Fibroblast of villous mesenchyme (primary cell): ENCODE data around the gene SLC35F6. TPM values are rescaled to one million over a fixed set of nuclear protein-coding genes. Genes with fewer than 3 reads are reported as not detected.
A peak's percentile ranks its signal among the peaks of the same experiment; 100 is the strongest.

Experiments
- DNase-seq: peaks from one replicate; pipeline ENCODE4 v3.0.0-alpha.2; 2010; ENCODE audit warnings: low read depth
- H3K4me3 ChIP-seq: 2 replicates; pipeline ENCODE4 v1.5.1; 2011; ENCODE audit warnings: low read depth, mild to moderate bottlenecking, low read length
- total RNA-seq: library from RNA; depleted of rRNA; stranded (reverse); fragments of >200 nt; gene quantifications from 2 replicates; pipeline ENCODE4 v1.2.3, GENCODE V29; 2012
- TF ChIP-seq, protein P1 (sequence below): IDR thresholded peaks from 2 replicates; pipeline ENCODE4 v1.5.1; 2012; ENCODE audit warnings: low read depth, mild to moderate bottlenecking, low read length; ENCODE audit not compliant: insufficient read depth

The SLC35F6 gene
- total RNA-seq, 1 donor = 87.2 TPM

GRCh38 chr2:26801796-26802195, 37.7 kb downstream of the SLC35F6 start:
- no peak overlapping the region for H3K4me3 ChIP-seq
- TF ChIP-seq, protein P1, sequence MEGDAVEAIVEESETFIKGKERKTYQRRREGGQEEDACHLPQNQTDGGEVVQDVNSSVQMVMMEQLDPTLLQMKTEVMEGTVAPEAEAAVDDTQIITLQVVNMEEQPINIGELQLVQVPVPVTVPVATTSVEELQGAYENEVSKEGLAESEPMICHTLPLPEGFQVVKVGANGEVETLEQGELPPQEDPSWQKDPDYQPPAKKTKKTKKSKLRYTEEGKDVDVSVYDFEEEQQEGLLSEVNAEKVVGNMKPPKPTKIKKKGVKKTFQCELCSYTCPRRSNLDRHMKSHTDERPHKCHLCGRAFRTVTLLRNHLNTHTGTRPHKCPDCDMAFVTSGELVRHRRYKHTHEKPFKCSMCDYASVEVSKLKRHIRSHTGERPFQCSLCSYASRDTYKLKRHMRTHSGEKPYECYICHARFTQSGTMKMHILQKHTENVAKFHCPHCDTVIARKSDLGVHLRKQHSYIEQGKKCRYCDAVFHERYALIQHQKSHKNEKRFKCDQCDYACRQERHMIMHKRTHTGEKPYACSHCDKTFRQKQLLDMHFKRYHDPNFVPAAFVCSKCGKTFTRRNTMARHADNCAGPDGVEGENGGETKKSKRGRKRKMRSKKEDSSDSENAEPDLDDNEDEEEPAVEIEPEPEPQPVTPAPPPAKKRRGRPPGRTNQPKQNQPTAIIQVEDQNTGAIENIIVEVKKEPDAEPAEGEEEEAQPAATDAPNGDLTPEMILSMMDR = no peak
- DNase-seq = no peak

GRCh38 chr2:26805241-26805676, 41.2 kb downstream of the SLC35F6 start:
- no peak overlapping the region for H3K4me3 ChIP-seq
- TF ChIP-seq, protein P1 = no peak
- peak; percentile 77 for DNase-seq

DNA sequence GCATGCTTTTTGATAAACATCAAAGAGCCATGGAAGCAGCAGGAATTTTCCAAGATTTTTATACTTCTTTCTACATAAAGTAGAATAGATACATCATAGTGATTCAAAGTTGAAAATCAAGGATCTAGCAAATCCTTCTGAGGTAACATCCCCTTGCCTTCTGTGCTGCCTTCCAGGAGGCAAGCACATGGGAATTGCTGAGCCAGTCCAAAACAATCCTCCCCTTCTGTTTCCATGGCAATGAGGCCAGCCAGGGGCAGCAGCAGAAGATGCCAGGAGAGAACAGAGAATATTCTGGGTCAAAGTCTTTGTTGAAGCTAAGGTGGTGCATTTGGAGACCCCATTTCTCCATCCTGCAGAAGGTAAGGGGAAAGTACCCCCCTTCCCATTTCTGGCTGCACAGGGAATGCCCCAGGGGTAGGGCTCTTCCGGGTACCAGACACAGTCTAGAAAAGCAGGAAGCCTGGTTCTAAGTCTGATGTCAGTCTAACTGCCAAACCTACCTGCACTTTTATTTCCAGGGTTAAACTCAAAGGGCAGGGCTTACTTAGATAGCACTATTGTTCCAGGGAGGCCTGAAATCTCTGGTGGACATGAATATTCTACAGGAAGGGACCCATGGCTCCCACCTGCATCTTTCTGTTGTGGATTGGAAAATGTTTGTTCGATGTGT, 43.8 kb downstream of the SLC35F6 start:
- peak; percentile 34 for DNase-seq
- TF ChIP-seq, protein P1 = no peak
- no peak overlapping the region for H3K4me3 ChIP-seq

GRCh38 chr2:26809211-26809610, 45.1 kb downstream of the SLC35F6 start:
- no peak for DNase-seq
- H3K4me3 ChIP-seq = no peak overlapping the region
- TF ChIP-seq, protein P1 = no peak

GRCh38 chr2:26809876-26810577, 45.9 kb downstream of the SLC35F6 start:
- TF ChIP-seq, protein P1 = no peak
- no peak overlapping the region for H3K4me3 ChIP-seq
- DNase-seq = no peak

GRCh38 chr2:26811261-26811660, 47.2 kb downstream of the SLC35F6 start:
- DNase-seq = no peak
- TF ChIP-seq, protein P1 = no peak
- no peak overlapping the region for H3K4me3 ChIP-seq
